ENCODE results near the gene ZFP62. TPM values are rescaled to one million over a fixed set of nuclear protein-coding genes. Genes with fewer than 3 reads are reported as not detected.
A peak's percentile ranks its signal among the peaks of the same experiment; 100 is the strongest.

Gene ZFP62
- total and polyA plus RNA-seq, 2 of the 8 experiments (the other 6 are each of a cell fraction or from before 2014, with no cell fraction given) = 9.3 to 38.5 TPM

DNA sequence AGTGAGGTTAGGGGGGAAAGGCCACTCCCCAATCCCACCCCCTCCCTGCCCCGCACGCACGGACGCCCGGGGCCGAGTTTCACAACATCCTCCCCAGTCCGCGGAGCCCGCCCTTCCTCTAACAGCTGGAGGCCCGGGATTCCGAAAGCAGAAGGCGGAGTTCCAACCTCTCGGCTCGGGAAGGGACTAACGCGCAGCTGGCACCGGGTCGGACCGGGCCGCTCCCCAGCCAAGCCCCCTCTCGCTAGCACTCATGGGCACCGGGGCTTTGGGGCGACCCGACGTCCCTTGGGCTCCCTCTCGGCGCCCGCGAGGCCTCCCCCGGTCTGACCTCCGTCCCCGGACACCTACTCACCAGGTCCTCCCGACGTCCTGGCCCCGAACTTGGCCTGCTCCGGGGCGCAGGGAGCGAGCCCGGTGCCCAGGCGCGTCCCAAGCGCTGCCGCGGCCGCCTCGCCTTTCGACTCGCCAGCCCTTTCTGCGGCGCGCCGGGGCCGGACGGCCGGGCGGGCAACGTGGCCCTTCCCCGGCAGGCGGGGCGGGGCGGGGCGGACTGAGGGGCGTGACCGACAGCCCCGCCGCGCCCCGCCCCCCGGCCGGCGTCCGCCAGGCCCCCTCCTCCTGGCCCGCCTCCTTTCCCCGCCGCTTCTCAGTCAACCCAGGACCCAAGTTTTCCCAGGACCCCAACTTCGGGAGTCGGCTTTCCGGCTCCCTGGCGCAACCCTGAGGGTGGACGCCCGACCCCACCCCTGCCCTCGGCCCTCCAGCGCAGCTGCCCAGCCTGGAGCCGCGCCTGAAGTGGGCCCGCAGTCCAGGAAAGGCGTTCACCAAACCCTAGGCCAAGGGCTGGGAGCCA, 58.5 kb downstream of the ZFP62 start, which contains the start of gene MGAT1 (continued):
- TF ChIP-seq, protein P1, sequence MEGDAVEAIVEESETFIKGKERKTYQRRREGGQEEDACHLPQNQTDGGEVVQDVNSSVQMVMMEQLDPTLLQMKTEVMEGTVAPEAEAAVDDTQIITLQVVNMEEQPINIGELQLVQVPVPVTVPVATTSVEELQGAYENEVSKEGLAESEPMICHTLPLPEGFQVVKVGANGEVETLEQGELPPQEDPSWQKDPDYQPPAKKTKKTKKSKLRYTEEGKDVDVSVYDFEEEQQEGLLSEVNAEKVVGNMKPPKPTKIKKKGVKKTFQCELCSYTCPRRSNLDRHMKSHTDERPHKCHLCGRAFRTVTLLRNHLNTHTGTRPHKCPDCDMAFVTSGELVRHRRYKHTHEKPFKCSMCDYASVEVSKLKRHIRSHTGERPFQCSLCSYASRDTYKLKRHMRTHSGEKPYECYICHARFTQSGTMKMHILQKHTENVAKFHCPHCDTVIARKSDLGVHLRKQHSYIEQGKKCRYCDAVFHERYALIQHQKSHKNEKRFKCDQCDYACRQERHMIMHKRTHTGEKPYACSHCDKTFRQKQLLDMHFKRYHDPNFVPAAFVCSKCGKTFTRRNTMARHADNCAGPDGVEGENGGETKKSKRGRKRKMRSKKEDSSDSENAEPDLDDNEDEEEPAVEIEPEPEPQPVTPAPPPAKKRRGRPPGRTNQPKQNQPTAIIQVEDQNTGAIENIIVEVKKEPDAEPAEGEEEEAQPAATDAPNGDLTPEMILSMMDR (IDR thresholded peaks at IDR 0.05; ENCODE audit: control extremely low read depth in 1 of 3, insufficient read depth in 1 of 3, low read depth in 1 of 3, low read length in 3 of 3) = no peak
- TF ChIP-seq TBP (IDR thresholded peaks at IDR 0.05; ENCODE audit: low read depth, low read length) = peak; percentile 64; the same call in 1 of the 2 replicates
- TF ChIP-seq KDM4A (IDR thresholded peaks at IDR 0.05; ENCODE audit: low read depth, low read length, severe bottlenecking) = peak; percentile 88
- no peak for TF ChIP-seq RNF2 (IDR thresholded peaks at IDR 0.05; ENCODE audit: borderline replicate concordance, low read depth, low read length, missing control alignments, poor library complexity, severe bottlenecking)
- TF ChIP-seq TAF1 (IDR thresholded peaks at IDR 0.05; ENCODE audit: low read depth, low read length) = peak; percentile 92
- TF ChIP-seq, protein P2, sequence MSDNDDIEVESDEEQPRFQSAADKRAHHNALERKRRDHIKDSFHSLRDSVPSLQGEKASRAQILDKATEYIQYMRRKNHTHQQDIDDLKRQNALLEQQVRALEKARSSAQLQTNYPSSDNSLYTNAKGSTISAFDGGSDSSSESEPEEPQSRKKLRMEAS (IDR thresholded peaks at IDR 0.05) = peak; percentile 51
- no peak for TF ChIP-seq SIRT6 (IDR thresholded peaks at IDR 0.05; ENCODE audit: low read length)
- 0 out of 2 replicates have a peak, but pooled peaks have one; percentile 14 for TF ChIP-seq YY1 (IDR thresholded peaks at IDR 0.05; ENCODE audit: low read depth, low read length)
- TF ChIP-seq RFX5 (IDR thresholded peaks at IDR 0.05; ENCODE audit: borderline replicate concordance, low read depth, low read length) = no peak
- TF ChIP-seq PHF8 (conservative IDR thresholded peaks at IDR 0.05; ENCODE audit: low read depth, low read length) = peak; percentile 95
- no peak for TF ChIP-seq HDAC6 (IDR thresholded peaks at IDR 0.05; ENCODE audit: low read depth, low read length)
- TF ChIP-seq, protein P3, sequence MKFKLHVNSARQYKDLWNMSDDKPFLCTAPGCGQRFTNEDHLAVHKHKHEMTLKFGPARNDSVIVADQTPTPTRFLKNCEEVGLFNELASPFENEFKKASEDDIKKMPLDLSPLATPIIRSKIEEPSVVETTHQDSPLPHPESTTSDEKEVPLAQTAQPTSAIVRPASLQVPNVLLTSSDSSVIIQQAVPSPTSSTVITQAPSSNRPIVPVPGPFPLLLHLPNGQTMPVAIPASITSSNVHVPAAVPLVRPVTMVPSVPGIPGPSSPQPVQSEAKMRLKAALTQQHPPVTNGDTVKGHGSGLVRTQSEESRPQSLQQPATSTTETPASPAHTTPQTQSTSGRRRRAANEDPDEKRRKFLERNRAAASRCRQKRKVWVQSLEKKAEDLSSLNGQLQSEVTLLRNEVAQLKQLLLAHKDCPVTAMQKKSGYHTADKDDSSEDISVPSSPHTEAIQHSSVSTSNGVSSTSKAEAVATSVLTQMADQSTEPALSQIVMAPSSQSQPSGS (IDR thresholded peaks at IDR 0.05; ENCODE audit: low read length) = no peak

All from H1 (cell line).